Left cardiac atrium (tissue), 4 donors: ENCODE data around the gene ALOX5AP. TPM values are rescaled to one million over a fixed set of nuclear protein-coding genes. Genes with fewer than 3 reads are reported as not detected.

Experiments
- ATAC-seq, 2 donors: fragments of 200-7000 bp; cut with Tn5 transposase; one replicate each; pipeline ENCODE4 v1.9.1; 2020; ENCODE audit warnings: mild to moderate bottlenecking in 2 of 2, moderate library complexity in 2 of 2
- DNase-seq: peaks from one replicate; pipeline ENCODE4 v3.0.0-alpha.2; 2020
- intact Hi-C, 2 donors: fragments of 100-400 bp; cut with DNase I; formaldehyde crosslinking; loops; one replicate each; pipeline versions ENCODE4 v1.14.1 to v1.15.1; 2022 to 2023
- total RNA-seq, 2 donors: library from RNA; stranded (reverse); fragmentation: NEBNext Ultra II Directional; extraction: Animal tissue kit (Norgen Biotek cat#: 25700); gene quantifications; one replicate each; pipeline ENCODE4 v1.2.1, GENCODE V29; 2021
- donor health status: DM: no; HTN: yes; CAD: no.
- donor health status: DM: no; HTN: yes; CAD: no; lungs with severe emphysema.
- donor health status: DM: yes; HTN: yes; CAD: no.
- donor health status: Dilated cardiomyopathy.

Gene ALOX5AP
- total RNA-seq, 2 donors from 2014 or later, result 12.8 to 26.9 TPM

DNA sequence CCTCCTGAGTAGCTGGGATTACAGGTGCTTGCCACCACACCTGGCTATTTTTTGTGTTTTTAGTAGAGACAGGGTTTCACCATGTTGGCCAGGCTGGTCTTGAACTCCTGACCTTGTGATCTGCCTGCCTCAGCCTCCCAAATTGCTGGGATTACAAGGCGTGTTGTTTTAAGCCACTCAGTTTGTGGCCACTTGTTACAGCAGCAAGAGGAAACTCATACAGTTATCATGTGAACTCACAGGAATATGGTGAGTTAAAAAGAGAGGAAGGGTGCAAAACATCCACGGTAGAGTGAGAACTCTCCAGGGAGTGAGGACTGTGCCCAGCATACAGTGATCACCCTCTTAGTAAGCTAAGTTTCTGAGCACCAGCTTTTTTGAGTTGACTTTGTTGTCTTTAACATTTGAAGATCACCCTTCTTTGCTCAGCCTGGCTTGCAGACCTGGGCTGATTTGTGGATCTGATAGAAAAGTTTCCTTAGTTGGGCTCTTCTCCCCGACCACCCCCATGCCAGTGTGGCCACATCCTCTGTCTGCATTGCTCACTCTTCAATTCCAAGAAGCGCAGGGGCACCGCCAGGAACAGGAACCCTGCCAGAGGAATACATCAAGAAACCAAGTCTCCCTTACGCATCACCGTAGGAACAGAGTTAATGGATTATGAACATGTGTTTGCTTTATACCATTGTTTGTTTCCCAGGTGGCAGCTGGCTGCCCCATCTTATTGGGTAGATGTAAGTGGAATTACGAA lies 16.0 kb downstream of the ALOX5AP start:
- ATAC-seq (no peak), DNase-seq (no peak)
- intact Hi-C loops, result no loop called here

DNA sequence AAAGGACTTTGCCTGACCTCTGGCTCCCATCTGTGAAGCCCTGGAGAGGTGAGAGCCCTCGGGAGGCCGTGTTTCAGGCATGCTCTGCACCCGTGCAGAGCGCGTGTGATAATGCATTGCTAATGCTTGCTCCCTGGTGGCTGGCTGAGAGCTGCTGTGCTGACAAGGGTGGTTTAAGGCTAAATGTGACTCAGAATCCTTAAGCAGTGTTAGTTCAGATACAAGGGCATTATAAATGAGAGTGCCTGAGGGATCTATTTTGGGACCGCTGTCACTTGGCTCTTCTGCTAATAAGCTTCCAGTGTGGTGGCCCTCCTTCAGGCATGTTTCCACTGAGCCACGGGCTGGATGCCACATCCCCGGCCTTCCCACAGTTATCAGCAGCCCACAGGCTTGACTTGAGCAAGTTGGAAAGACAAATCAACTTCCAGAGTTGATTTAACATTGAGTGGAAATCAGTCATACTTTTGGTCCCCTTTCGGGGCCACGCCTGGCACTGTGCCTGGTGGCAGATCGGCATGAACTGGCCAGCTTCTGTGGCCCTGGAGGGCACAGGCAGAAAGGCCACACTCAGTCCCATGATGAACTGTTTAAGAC lies 17.0 kb downstream of the ALOX5AP start:
- ATAC-seq (peak; percentile 90), DNase-seq (peak; percentile 35)
- intact Hi-C loops, result no loop called here

- no peak for DNase-seq
- peak in 1 of 2 donors; percentile 22 for ATAC-seq
- intact Hi-C loops, result no loop called here
Observed at GRCh38 chr13:30753030-30753616, 17.8 kb downstream of the ALOX5AP start.

DNA sequence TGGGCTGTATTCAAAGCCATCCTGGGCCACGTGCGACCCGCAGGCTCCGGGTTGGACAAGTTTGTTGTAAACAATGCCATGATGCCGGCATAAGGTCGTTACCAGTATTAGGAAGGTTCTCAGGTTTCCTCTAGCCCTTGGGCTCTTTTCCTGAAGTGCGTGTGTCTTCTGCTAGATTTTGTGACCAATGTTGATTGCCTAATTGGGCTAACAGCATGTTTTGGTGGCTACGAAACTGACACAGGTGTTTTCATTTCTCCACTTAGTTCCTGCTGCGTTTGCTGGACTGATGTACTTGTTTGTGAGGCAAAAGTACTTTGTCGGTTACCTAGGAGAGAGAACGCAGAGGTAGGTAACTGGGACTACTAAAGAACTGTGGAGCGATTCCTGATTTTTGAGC lies 20.3 kb downstream of the ALOX5AP start:
- intact Hi-C loops, result no loop called here
- DNase-seq (no peak), ATAC-seq (no peak)

DNA sequence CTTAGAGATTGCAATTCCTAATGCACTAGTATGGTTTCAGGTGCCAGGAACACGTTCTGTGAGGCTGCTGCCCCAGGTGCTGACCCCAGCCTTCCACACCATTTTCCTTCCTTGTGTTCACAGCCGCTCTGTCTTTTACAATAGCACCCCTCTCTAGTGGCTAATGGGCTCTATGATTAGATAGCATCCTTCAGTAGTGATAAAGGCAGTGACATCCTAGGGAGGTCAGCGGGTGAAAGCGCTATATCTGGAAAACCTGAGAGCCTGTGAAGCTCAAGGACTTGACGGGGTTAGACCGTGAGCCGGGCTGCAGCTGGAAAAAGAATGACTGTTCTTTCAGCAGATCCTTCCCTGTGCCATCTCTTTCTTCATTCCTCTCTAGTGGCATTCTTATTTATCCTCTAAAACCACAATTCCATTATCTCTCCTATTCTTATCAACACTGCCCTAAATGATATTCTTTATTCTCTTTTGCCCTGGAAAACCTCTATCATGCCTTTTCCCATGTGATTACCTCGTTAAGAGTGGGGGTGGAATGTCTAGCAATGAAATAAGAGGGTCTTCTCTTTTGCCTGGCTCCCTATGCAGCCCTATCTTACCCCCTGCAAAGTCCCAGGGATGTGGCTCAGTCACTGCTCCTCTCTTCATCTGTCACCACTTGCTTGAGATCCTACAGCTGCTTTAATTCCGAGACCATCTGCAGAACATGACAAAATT lies 21.8 kb downstream of the ALOX5AP start:
- no peak for DNase-seq
- no peak for ATAC-seq
- intact Hi-C loops, result no loop called here

DNA sequence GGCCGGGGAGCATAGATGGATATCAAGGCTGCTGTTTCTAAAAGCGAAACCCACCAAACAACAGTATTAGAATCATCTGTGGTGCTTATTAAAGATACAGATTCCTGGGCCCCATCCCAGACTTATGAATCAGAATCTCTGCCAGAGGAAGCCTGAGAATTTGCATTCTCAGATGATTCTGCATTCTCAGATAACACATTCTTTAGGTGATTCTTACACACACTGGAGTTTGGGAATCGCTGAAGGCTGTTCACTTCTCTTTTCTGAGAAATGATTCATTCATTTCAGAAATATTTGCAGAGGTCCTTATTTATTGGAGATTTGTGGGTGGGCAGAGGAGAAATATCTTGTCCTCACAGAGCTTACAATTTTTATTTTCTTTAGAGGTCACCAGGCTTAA lies 24.4 kb downstream of the ALOX5AP start:
- no peak for ATAC-seq
- no peak for DNase-seq
- intact Hi-C loops, result no loop called here

GRCh38 chr13:30762643-30763042 lies 27.3 kb downstream of the ALOX5AP start:
- ATAC-seq, result no peak
- intact Hi-C loops, result no loop called here

DNA sequence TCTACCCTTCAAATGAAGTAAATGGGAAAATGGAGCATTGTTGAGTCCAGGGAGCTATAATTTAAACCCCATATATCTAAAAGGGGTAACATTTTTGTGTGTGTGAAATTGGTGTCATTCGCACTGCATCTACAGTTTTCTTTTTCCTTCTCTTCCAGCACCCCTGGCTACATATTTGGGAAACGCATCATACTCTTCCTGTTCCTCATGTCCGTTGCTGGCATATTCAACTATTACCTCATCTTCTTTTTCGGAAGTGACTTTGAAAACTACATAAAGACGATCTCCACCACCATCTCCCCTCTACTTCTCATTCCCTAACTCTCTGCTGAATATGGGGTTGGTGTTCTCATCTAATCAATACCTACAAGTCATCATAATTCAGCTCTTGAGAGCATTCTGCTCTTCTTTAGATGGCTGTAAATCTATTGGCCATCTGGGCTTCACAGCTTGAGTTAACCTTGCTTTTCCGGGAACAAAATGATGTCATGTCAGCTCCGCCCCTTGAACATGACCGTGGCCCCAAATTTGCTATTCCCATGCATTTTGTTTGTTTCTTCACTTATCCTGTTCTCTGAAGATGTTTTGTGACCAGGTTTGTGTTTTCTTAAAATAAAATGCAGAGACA lies 28.6 kb downstream of the ALOX5AP start:
- no peak for ATAC-seq

More at GRCh38 chr13:30762643-30763042, 27.3 kb downstream of the ALOX5AP start:
- DNase-seq, result no peak

GRCh38 chr13:30766231-30766630 lies 30.9 kb downstream of the ALOX5AP start:
- ATAC-seq, result no peak
- intact Hi-C loops, result no loop called here
- DNase-seq, result no peak

More for the DNA sequence above, 28.6 kb downstream of the ALOX5AP start:
- intact Hi-C loops, result no loop called here
- DNase-seq, result no peak

GRCh38 chr13:30770929-30771328 lies 35.6 kb downstream of the ALOX5AP start:
- no peak for DNase-seq
- intact Hi-C loops, result no loop called here
- ATAC-seq, result no peak

DNA sequence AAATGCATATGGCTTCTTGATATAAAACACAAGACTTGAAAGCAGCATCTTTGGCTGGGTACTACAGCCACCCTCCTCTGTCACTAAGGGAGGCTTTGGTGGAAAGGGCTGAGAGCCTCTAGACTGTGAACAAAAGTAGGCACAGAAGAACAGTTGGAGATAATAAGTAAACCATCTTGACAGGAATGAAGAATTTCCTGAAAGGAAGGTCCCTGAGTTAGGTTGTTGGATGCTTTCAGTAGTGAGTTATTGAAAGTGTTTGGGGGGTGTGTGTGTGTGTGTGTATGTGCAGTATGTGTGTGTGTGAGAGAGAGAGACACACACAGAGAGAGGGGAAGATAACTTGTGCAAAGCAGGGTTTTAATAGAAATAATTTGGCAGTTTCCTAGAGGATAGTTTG lies 38.2 kb downstream of the ALOX5AP start:
- DNase-seq (no peak), ATAC-seq (no peak)
- intact Hi-C loops, result no loop called here

GRCh38 chr13:30774214-30774730 lies 38.9 kb downstream of the ALOX5AP start:
- ATAC-seq, result no peak
- intact Hi-C loops, result no loop called here
- no peak for DNase-seq

GRCh38 chr13:30776661-30777060 lies 41.3 kb downstream of the ALOX5AP start:
- ATAC-seq, result no peak
- no peak for DNase-seq

DNA sequence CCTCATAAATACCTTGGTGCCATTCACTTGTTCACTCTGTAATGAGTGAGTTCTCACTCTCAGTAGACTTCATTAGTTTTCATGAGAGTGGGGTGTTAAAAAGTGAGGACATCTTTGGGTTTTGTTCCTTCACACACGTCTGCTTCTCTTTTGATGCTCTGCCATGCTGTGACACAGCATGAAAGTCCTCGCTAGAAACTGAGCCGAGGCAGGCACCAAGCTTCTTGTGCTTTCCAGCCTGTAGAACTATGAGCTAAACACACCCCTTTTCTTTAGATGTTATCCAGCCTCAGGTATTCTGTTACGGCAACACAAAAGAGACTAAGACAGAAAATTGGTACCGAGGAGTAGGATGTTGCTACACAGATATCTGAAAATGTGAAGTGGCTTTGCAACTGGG lies 43.7 kb downstream of the ALOX5AP start:
- ATAC-seq (no peak), DNase-seq (no peak)
- intact Hi-C loops, result no loop called here

More at GRCh38 chr13:30776661-30777060, 41.3 kb downstream of the ALOX5AP start:
- intact Hi-C loops, result no loop called here

DNA sequence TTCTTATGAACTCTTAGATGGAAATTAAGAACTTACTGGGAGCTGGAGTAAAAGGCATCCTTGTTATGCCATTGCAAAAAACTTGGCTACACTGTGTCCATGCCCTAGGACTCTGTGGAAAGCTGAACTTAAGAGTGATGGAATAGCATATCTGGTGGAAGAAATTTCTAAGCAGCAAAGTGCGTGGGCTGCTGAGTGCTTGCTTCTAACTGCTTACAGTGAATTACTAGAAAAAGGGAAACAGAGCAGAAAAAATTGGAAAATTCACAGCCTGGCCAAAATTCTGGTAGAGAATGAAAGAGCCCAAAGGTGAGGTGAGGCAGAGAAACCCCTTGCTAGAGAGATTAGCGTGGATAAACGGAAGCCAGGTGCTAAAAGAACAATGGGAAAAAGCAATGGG lies 44.3 kb downstream of the ALOX5AP start:
- DNase-seq (no peak), ATAC-seq (no peak)
- intact Hi-C loops, result no loop called here

DNA sequence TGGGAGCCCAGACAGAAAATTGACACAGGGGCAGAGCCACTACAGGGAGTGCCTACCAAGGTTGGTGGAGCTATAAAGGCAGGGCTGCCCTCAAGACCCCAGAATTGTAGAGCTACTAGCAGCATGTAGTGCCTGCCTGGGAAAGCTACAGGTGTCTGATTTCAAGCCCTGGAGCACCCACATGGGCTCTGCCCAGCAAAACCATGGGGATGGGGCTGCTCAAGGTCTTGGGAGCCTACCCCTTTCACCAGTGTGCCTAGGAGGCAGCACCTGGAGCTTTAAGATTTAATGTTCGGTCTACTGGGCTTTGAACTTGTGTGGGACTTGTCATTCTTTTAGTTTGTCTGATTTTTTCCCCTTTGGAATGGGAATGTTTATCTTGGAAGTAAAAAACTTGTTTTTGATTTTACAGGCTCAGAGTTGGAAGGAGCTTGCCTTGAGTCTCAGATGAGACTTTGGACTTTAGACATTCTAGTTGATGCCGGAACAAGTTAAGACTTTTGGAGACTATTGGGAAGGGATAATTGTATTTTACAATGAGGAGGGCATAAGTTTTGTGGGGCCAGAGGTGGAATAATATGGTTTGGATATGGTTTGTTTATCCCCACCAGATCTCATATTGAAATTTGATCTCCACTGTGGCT lies 45.1 kb downstream of the ALOX5AP start:
- ATAC-seq (no peak), DNase-seq (no peak)
- intact Hi-C loops, result no loop called here

DNA sequence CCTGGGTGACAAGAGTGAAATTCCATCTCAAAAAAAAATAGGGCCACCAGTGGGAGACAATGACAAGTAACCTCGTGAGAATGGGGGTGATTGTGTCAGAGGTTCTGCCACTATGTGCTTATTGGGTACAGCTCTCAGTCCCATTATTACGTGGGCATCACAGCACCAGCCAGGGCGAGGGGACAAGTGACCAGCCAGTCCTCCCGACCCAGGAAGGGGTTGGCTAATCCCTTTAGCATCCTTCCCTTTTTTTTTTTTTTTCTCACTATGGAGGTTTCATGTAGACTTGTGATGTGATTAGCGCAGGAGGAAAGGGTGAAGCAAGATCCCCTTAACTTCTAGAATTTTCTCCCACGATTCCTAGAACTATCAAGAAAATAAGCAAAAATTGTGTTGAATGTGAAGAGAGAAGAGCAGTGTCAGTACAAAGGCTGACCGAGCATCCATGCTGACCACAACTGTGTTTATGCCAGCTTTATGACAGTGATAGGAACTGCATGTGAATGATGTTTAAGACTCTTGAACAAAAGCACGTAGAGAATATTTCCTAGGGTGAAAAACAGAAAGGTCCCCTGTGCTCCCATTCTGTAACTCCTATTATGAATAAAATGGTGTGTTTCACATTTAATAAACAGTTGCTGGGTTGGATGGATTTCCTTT lies 50.0 kb downstream of the ALOX5AP start:
- no peak for DNase-seq
- ATAC-seq, result no peak
- intact Hi-C loops, result no loop called here

DNA sequence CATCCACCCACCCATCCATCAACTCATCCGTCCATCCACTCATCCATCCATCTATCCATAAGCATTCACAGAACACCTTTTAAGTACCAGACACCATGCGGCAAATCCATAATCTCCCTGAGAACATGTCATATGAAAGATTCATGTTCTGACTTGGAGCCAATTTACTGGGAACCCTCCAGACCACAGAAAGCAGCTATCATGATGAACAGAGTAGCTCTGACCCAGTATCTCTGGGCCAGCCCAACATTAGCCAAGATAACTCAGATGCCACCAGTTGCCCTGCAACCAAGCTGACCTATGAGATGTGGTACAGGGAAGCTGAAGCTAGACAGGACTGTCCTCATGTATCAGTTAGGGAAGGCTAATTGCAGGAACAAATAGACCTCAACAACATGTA lies 51.3 kb downstream of the ALOX5AP start:
- intact Hi-C loops, result no loop called here
- DNase-seq, result no peak
- ATAC-seq, result no peak
